GM13977 (cell line): ENCODE measurements around the gene EFCAB10.

ENCODE experiments used
- DNase-seq: peaks from one replicate; pipeline ENCODE4 v3.0.0; 2012; ENCODE audit warnings: low spot score
- in situ Hi-C: fragments of 300-500 bp; cut with MboI; formaldehyde crosslinking; loops from one replicate; pipeline ENCODE4 v1.12.0; 2022; ENCODE audit warnings: low sequenced_read_pairs, low pct_unique_long_range_greater_than_20kb, mixed read lengths, inconsistent platforms; ENCODE audit not compliant: unreplicated experiment
- TF ChIP-seq, protein P1 (sequence below): IDR thresholded peaks from 2 replicates; pipeline ENCODE4 v1.5.1; 2012; ENCODE audit warnings: mild to moderate bottlenecking, control low read depth; ENCODE audit not compliant: insufficient read depth; ENCODE audit errors: extremely low read depth, missing control alignments

Gene EFCAB10

DNA sequence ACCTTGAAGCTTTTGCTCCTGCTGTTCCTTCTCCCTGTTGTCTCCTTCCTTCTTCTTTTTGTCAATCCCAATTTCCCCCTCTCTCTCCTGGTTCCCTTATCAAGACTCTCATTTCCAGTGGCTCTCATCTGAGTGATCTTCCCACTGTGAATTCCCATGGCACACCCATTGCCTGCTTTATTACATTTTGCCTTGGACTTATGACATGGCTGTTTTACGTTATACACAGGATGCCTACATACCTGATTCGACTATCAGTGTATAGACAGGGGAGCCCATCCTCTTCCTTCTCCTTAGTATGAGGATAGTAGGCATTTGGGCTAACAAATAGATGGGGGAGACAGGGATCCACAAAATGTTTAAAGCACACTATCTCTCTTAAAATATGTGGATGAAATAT is 39.9 kb upstream of the EFCAB10 start:
- in situ Hi-C loops = no loop called here
- no peak for DNase-seq
- TF ChIP-seq, protein P1, sequence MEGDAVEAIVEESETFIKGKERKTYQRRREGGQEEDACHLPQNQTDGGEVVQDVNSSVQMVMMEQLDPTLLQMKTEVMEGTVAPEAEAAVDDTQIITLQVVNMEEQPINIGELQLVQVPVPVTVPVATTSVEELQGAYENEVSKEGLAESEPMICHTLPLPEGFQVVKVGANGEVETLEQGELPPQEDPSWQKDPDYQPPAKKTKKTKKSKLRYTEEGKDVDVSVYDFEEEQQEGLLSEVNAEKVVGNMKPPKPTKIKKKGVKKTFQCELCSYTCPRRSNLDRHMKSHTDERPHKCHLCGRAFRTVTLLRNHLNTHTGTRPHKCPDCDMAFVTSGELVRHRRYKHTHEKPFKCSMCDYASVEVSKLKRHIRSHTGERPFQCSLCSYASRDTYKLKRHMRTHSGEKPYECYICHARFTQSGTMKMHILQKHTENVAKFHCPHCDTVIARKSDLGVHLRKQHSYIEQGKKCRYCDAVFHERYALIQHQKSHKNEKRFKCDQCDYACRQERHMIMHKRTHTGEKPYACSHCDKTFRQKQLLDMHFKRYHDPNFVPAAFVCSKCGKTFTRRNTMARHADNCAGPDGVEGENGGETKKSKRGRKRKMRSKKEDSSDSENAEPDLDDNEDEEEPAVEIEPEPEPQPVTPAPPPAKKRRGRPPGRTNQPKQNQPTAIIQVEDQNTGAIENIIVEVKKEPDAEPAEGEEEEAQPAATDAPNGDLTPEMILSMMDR = no peak

DNA sequence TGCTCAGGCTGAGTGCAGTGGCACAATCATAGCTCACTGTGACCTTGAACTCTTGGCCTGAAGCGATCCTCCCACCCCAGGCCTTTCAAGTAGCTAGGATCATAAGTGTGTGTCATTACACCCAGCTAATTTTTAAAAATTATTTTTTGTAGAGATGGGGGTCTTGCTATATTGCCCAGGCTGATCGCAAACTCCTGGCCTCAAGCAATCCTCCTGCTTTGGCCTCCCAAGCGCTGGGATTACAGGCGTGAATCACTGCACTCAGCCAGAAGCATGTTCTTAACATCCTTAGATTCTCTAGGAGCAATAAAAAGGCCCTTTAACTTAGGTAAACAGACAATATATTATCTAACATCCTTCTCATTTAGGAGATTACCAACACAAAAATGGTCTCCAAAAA is 38.3 kb upstream of the EFCAB10 start:
- TF ChIP-seq, protein P1 = no peak
- no peak for DNase-seq
- in situ Hi-C loops = no loop called here

DNA sequence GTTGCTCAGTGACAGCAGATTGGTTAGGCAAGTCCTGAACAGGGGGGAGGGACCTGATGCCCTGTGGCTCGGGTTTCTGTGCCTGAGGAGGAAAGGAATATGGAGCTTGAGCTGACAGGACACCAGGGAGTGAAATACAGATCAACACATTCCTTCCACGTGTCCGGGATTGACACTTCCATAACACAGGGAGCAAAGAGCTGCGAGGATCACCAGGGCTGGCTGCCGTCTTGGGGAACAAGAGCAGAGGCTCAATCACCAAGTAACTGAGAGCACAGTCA is 36.7 kb upstream of the EFCAB10 start:
- no peak for DNase-seq
- in situ Hi-C loops = no loop called here
- TF ChIP-seq, protein P1 = no peak

DNA sequence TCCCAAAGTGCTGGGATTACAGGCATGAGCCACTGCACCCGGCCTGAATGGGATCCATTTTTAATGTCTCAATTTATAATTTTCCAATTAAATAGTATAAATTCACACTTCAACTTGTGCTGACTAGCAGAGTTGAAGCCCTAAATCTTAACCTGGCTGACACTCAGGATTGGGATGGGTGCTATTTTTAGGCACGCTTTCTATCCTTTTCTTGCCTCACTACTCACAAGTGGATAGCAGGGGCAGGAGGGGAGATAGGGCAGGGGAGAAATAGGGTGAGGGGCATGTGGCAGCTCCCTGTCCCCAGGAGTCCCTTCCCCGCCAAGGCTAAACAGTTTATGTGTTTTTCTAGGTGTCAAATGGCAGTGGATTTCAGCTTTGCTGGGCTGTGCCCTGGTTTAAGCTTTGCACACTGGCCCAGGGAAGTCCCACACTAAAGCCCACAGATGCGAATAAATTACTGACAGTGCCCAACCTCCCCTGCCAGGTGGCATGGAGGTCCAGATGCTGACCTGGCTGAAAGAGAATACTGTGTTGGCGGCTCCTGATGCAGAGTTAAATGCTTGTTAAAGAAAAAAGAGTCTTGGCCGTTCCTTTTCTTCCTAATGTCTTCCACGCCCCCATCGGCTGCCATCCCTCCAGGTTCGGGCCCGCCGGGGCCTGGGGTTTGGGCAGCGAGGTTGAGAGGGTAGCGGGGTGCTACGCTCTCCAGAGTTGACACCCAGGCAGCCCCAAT is 36.2 kb upstream of the EFCAB10 start:
- in situ Hi-C loops = no loop called here
- DNase-seq = no peak
- TF ChIP-seq, protein P1 = no peak

DNA sequence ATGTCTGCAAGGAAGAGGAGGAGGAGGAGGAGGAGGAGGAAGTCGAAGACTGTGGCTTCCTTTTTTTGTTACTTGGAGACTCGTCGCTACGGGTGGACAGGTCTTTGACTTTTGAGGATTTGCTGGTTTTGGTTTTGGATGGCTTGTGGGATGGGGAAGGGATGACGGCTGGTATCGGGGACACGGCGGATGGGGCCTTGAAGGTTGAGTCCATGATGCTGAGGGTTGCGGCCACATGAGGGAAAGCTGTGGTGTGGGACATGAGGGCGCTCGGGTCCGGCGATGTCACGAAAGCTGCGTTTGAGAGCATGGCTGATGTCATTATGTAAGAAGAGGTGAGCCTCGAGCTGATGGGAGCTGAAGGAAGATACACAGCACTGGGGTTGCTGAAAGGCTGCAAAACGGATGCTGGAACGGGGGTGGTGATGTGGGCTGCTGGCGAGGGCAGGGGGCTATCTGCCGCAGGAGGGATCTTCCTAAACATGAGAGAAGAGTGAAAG is 33.1 kb upstream of the EFCAB10 start:
- in situ Hi-C loops = no loop called here
- TF ChIP-seq, protein P1 = no peak
- no peak for DNase-seq

DNA sequence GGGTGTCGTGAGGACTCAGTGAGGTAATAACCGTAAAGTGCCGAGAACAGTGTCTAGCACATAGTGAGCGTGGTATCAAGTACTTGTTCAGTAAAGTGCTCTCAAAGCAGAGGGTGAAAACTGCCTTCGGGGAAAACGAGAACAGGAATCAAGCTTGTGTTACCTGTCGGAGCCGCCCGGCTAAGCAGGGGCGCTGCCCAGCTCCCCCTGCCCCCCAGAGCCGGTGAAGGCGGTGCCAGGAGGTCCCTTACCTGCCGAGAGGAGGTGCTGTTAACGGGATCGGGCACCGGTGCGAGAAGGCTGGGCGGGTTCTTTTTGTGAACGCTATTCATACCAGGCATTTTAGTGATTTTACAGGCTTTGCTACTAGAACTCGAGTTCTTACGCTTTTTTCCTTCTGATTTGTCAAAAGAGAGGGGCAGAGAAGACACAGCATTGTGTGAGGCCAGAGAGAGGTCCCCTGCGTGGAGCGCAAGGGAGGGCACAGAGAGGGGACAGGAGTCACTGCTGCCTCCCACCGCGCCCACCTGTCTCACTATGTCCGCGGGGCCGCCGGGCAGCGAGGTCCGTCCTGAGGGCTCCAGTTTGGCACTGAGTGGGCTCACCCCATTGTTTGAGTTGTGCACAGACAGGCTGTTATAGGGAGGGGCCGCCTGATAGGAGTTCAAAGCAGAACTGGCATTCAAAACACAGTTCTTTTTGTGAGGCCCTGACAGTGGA is 32.5 kb upstream of the EFCAB10 start:
- TF ChIP-seq, protein P1 = no peak
- DNase-seq = no peak
- in situ Hi-C loops = no loop called here
